Activated naive CD8-positive, alpha-beta T cell treated with anti-CD3 and anti-CD28 coated beads, Interleukin-2, amount 50 U/mL, for 16 hours (primary cell): ENCODE measurements around the gene CNTN2.

Experiments
- DNase-seq: peaks from one replicate; pipeline ENCODE4 v3.0.0-alpha.2; 2020; ENCODE audit warnings: low read depth, low spot score

Gene CNTN2, protein sequence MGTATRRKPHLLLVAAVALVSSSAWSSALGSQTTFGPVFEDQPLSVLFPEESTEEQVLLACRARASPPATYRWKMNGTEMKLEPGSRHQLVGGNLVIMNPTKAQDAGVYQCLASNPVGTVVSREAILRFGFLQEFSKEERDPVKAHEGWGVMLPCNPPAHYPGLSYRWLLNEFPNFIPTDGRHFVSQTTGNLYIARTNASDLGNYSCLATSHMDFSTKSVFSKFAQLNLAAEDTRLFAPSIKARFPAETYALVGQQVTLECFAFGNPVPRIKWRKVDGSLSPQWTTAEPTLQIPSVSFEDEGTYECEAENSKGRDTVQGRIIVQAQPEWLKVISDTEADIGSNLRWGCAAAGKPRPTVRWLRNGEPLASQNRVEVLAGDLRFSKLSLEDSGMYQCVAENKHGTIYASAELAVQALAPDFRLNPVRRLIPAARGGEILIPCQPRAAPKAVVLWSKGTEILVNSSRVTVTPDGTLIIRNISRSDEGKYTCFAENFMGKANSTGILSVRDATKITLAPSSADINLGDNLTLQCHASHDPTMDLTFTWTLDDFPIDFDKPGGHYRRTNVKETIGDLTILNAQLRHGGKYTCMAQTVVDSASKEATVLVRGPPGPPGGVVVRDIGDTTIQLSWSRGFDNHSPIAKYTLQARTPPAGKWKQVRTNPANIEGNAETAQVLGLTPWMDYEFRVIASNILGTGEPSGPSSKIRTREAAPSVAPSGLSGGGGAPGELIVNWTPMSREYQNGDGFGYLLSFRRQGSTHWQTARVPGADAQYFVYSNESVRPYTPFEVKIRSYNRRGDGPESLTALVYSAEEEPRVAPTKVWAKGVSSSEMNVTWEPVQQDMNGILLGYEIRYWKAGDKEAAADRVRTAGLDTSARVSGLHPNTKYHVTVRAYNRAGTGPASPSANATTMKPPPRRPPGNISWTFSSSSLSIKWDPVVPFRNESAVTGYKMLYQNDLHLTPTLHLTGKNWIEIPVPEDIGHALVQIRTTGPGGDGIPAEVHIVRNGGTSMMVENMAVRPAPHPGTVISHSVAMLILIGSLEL

DNA sequence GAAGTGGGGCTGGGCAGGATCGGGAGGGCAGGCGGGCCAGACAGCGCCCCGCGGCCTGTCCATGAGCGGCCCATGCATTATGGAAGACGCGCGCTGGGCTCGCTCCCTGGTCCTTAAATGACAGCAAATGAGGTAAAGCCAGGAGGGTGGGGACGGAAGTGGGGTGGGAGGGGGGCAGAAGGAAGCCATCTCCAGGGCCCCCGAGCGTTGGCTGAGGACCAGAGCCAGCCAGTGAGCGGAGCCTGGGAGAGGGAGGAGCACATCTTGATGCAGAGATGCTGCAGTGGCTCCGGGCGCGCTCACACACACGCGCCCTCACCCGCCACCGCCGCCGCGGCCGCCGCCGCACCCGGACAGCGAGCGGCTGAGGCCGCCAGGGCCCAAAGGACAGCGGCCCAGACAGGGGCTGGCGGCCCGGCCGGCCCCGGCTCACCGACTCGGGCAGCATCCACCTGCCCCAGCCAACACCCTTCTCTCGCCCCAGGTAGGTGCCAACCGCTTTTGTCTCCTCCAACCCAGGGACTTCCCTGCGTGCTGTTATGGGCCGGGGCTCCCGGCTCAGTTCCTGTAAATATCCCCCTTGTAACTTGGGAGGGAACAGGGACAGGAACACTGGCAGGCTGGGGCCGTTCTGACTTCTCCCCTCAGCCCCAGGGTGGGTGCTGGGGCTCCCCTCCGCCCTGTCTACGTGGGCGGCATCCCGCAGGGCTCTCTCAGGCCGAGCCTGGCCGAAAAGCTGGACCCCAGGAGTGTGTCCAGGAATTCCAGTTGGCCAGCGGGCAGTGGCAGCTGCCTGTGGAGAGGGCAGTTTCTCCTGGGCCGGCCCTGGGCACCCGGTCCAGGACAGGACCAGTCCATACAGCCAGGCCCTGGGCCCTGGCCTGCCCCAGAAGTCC lies at the start of gene CNTN2:
CNTN2 (plus strand) TSS at position 302 of the 896 bp plus-strand sequence. CDS start 9,974 bp downstream, outside the sequence.
- no peak for DNase-seq

GRCh38 chr1:204994086-204994862 lies 48.7 kb upstream of the CNTN2 start:
- DNase-seq: no peak

DNA sequence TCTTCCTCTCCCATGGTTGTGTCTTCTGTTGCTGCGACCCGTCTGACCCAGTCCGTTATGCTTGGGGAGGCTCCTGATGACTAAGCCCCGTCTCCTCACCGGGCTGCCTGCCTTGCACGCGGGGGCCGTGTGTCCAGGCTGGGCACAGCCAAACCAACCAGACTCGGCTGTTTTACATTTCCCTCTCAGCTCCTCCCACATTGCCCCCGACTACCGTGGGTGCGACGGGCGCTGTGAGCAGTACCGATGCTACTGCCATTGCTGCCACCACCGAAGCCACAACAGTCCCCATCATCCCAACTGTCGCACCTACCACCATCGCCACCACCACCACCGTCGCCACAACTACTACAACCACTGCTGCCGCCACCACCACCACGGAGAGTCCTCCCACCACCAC lies 46.0 kb upstream of the CNTN2 start:
- DNase-seq: no peak

DNA sequence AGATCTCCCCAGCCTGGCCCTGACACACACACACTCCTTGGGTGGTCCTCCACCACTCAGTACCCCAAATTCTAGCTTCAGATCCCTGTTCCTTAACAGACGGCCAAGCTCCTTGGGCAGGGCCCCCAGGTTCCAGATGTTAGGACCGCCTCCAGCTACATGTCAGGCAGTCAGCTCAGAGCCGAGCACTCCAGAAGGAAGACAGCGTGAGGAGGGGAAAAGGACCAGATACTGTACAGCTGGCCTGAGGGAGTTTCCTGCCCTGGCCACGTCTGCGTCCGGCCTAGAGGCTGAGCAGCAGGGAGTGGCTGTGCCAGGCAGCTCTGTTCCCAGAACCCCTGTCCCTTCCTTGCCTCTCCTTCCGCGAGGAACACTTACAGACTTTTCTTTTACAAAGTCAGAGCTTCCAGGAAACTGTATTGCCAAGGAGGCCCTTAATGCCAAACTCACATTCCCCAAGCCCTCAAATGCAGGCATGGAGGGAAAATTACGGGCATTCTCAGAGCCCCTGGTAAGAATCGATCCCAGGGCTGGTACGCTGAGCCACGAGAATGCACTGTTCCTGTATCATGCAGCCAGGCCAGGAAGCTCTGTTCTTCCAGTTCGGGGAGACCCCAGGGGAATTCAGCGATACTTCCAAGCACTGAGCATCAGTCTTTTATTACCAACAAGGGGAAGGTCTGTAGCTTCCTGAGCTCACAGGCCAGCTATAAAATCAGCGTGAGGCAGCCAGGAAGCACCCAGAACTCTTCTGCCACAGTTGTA lies 45.2 kb upstream of the CNTN2 start:
- DNase-seq: no peak

- no peak for DNase-seq
Observed at GRCh38 chr1:205001162-205001561, 41.9 kb upstream of the CNTN2 start.

GRCh38 chr1:205002705-205003104 lies 40.3 kb upstream of the CNTN2 start:
- DNase-seq: no peak

GRCh38 chr1:205003358-205004131 lies 39.5 kb upstream of the CNTN2 start:
- DNase-seq: no peak

DNA sequence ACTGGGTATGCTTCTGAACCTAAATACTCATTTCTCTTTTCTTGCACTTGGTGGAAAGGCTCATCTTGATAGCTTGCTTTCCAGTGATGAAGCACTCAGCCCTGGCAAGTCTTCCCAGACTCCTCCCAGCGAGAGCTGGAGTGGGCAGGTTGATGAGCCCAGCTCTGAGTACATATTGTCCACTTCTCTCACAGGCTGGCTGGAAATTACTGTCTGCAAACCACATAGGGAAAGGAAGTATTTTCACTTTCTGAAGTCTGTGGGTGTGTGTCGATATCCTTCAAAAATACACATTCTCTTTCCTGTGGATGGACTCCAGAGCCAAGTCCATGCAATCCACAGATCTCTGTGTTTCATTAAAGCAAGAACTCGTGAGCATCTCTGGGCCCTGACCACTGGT lies 38.7 kb upstream of the CNTN2 start:
- DNase-seq: no peak

DNA sequence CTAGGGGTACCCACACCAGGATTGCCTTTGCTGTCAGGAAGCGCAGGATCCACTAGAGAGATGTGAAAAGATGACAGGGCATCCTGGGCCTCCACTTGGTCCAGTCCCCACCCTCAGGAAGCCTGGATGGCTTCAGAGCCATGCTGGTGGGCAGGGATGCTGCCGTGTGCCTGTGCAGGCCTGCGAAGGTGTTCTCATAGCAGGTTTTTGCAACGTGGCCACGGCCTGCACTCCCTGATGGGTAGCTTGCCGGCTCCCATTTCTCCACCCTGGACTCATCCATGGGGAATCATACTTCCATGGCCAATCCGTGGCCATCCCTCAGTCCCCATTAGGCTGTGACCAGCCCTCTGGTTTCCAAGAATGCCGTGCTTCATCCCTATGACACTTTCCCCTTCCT lies 34.1 kb upstream of the CNTN2 start:
- DNase-seq: no peak

DNA sequence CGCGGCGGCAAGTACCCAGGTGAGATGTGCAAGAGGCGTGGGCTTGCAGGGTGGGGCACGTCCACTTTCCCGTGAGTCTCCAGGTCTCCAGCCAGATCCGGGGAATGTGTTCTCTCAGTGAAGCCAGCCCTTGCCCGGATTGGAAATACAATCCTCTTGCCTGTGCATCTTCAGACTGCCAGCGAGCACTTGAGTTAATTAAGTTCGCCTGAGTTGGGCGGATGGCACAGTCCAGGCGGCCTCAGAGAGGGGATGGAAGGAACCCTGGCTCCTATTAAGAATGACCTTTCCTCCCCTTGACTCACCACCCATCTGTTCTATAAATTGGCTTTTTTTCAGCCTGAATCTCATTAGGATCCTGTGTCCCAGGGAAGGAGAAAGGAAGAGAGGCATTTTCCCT lies 33.3 kb upstream of the CNTN2 start:
- no peak for DNase-seq

- DNase-seq: no peak
Observed at GRCh38 chr1:205012391-205013140, 30.4 kb upstream of the CNTN2 start.

GRCh38 chr1:205013683-205014367 lies 29.2 kb upstream of the CNTN2 start:
- DNase-seq: no peak

DNA sequence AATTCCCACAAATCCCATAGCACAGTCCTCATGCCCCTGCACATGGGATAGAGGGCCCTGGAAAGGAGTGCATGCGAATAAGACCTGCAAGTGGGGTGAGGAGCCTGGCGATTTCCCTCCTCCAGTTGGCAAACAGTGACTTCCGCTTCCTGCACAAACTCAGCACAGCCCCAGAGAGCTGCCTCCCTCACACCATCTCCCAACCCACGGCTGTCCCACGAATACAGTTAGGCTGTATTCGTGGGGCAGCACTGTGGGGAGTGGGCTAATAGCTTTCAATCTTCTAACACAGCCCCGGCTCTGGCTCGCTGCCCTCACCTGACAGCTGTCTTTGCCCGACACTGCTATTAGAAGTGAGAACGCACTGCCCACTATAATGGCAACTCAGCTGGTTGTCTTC lies 28.2 kb upstream of the CNTN2 start:
- DNase-seq: no peak

DNA sequence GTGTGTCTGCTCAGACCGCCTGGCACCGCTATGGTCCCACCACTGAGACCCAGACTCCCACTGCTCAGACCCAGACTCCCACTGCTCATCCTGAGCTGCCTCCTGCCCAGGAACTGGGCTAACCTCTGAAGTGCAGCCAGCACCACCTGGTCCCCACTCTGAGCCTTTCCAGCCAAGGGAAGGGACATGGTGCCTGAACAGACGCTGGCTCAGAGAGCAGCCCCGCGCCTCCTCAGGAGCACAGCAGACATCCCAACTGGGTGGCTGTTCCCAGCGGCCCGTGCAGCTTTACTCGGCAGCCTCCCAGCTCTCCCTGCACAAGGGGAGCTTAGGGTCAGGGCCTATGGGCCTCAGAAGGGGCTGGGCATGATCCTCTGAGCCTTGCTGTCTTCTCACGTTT lies 27.8 kb upstream of the CNTN2 start:
- DNase-seq: no peak

DNA sequence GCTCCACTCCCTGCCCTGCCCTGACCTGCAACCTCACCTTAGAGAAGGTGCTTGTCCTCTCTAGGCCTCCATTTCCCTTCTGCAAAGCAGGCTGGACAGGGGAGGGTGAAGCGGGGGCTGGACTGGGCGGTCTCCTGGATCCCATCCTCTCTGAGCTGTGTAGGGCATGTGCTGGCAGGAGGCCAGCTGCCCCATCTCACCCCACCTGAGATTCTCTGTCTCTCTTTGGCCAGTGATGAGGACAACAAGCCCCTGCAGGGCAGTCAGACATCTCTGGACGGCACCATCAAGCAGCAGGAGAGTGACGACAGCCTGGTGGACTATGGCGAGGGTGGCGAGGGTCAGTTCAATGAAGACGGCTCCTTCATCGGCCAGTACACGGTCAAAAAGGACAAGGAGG lies 26.9 kb upstream of the CNTN2 start:
- no peak for DNase-seq

DNA sequence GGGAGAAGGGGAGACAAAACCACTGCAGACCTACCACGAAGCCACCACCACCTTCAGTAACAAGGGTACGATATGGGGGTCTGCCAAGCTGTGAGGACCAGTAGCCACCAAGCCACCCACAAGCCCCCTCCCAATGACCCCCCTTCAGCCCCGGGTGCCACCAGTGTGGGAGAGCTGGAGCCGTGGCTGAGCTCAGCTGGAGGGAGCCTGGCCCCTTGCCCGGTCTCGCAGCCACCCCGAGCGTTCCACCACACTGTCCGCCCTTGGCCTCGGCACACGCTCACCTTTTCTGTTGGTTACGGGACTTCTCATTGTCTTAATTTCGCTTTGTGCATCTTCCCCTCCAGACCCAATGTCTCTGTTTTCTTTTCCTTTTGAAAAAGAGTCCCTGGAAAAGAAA lies 26.4 kb upstream of the CNTN2 start:
- no peak for DNase-seq

- no peak for DNase-seq
Observed at GRCh38 chr1:205017001-205017400, 26.0 kb upstream of the CNTN2 start.

DNA sequence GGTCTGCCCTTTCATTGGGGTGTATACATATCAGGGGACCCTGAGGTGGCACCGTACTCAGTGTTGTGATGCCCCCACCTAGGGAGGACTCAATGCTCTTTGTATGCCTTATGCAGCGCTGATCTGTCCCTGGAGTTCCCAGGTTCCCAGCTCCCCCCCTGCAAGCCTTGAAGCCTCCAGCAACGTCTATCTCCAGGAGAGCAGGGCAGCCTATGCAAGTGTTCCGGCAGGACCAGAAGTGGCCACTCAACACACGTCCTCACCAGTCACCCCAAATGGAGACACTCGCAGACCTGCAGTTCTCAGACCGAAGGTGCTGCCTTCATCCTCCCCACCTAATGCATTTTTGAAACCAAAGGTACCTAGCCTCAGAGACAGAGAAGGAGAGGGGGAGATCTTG lies 25.2 kb upstream of the CNTN2 start:
- DNase-seq: no peak
